Tibial nerve (tissue), 4 donors: ENCODE data around the gene SPATS2L.

ENCODE experiments used
- CTCF ChIP-seq, 5 experiments: fragments of 200-600 bp in 3 of 5; fragments of 450-650 bp in 2 of 5; sonication (generic) in 3 of 5; IDR thresholded peaks; one replicate each; pipeline ENCODE4 v1.5.1; 2016 to 2019; ENCODE audit warnings: antibody characterized with exemption in 5 of 5, mild to moderate bottlenecking in 3 of 5, moderate library complexity in 2 of 5
- EP300 ChIP-seq, 2 donors: sonication (generic); formaldehyde crosslinking; IDR thresholded peaks; one replicate each; pipeline ENCODE4 v1.6.1; 2017; ENCODE audit warnings: antibody characterized with exemption in 2 of 2, mild to moderate bottlenecking in 1 of 2
- POLR2A ChIP-seq, 2 donors: fragments of 450-650 bp; IDR thresholded peaks; one replicate each; pipeline ENCODE4 v1.6.1; 2017; ENCODE audit warnings: antibody characterized with exemption in 2 of 2, mild to moderate bottlenecking in 2 of 2, moderate library complexity in 2 of 2

- TF ChIP-seq POLR2A (IDR thresholded peaks at IDR 0.05) (no peak), CTCF (IDR thresholded peaks at IDR 0.05) (no peak), EP300 (IDR thresholded peaks at IDR 0.05) (no peak)
These were observed 34.9 kb downstream of the SPATS2L start for GRCh38 chr2:200341376-200341775.
